ENCODE data around the gene MROH8. TPM values are rescaled to one million over a fixed set of nuclear protein-coding genes. Genes with fewer than 3 reads are reported as not detected.
A peak's percentile ranks its signal among the peaks of the same experiment; 100 is the strongest.

Gene MROH8
- total RNA-seq, 6 experiments from 2014 or later = 1.3 to 1.9 (median 1.6) TPM

- H3K4me3 Mint-ChIP-seq = no peak overlapping the region
- H3K9me3 Mint-ChIP-seq = no peaks in the 10 kb centered on the region
- H3K27me3 Mint-ChIP-seq (ENCODE audit: insufficient read depth) = no peaks in the 10 kb centered on the region
- H3K36me3 Mint-ChIP-seq (ENCODE audit: low read depth) = no peaks in the 10 kb centered on the region; the same call in 1 of the 2 replicates
- no peak for TF ChIP-seq CTCF (IDR thresholded peaks at IDR 0.05)
- no peak for DNase-seq
- peaks cover 25% of the 10 kb centered on the region for H3K4me1 Mint-ChIP-seq (ENCODE audit: low read depth)
- H3K27ac Mint-ChIP-seq = no peak overlapping the region
Measured at GRCh38 chr20:37193226-37193625, 13.9 kb upstream of the MROH8 start.

GRCh38 chr20:37192137-37192854 lies 12.9 kb upstream of the MROH8 start:
- Mint-ChIP-seq H3K4me1 (ENCODE audit: low read depth) (peaks cover 25% of the 10 kb centered on the region), H3K27ac (no peak overlapping the region), H3K9me3 (no peaks in the 10 kb centered on the region), H3K4me3 (no peak overlapping the region), H3K27me3 (ENCODE audit: insufficient read depth) (no peaks in the 10 kb centered on the region; the same call in 1 of the 2 replicates), H3K36me3 (ENCODE audit: low read depth) (no peaks in the 10 kb centered on the region; the same call in 1 of the 2 replicates)
- TF ChIP-seq CTCF (IDR thresholded peaks at IDR 0.05) = peak; percentile 94
- DNase-seq = peak; percentile 79

GRCh38 chr20:37190354-37191112 lies 11.2 kb upstream of the MROH8 start:
- no peak for DNase-seq
- Mint-ChIP-seq H3K4me1 (ENCODE audit: low read depth) (peaks cover 23% of the 10 kb centered on the region), H3K4me3 (no peak overlapping the region), H3K9me3 (no peaks in the 10 kb centered on the region), H3K27ac (peak overlapping the region; percentile 19; the same call in 1 of the 2 replicates), H3K27me3 (ENCODE audit: insufficient read depth) (no peaks in the 10 kb centered on the region; the same call in 1 of the 2 replicates), H3K36me3 (ENCODE audit: low read depth) (peaks cover 5% of the 10 kb centered on the region; the same call in 1 of the 2 replicates)
- no peak for TF ChIP-seq CTCF (IDR thresholded peaks at IDR 0.05)

- H3K27ac Mint-ChIP-seq = no peak overlapping the region
- no peaks in the 10 kb centered on the region; the same call in 1 of the 2 replicates for H3K27me3 Mint-ChIP-seq (ENCODE audit: insufficient read depth)
- H3K36me3 Mint-ChIP-seq (ENCODE audit: low read depth) = peaks cover 11% of the 10 kb centered on the region
- peaks cover 23% of the 10 kb centered on the region for H3K4me1 Mint-ChIP-seq (ENCODE audit: low read depth)
- no peaks in the 10 kb centered on the region for H3K9me3 Mint-ChIP-seq
- H3K4me3 Mint-ChIP-seq = no peak overlapping the region
- no peak for TF ChIP-seq CTCF (IDR thresholded peaks at IDR 0.05)
- no peak for DNase-seq
Measured at GRCh38 chr20:37189416-37190016, 10.2 kb upstream of the MROH8 start.

GRCh38 chr20:37188787-37189186 lies 9.4 kb upstream of the MROH8 start:
- no peak for TF ChIP-seq CTCF (IDR thresholded peaks at IDR 0.05)
- H3K4me3 Mint-ChIP-seq = no peak overlapping the region
- no peak for DNase-seq
- peaks cover 18% of the 10 kb centered on the region for H3K36me3 Mint-ChIP-seq (ENCODE audit: low read depth)
- peaks cover 28% of the 10 kb centered on the region for H3K4me1 Mint-ChIP-seq (ENCODE audit: low read depth)
- no peaks in the 10 kb centered on the region for H3K9me3 Mint-ChIP-seq
- H3K27me3 Mint-ChIP-seq (ENCODE audit: insufficient read depth) = no peaks in the 10 kb centered on the region; the same call in 1 of the 2 replicates
- no peak overlapping the region for H3K27ac Mint-ChIP-seq
